Hematopoietic multipotent progenitor cell treated with erythropoietin and hydrocortisone succinate and interleukin-3 and kit ligand, for 6 days (in vitro differentiated cells): ENCODE results near the gene HOXA13.
A peak's percentile ranks its signal among the peaks of the same experiment; 100 is the strongest.

Experiments used
- DNase-seq: peaks from one replicate; pipeline ENCODE4 v3.0.0-alpha.2; 2015

HOXA13 gene

DNA sequence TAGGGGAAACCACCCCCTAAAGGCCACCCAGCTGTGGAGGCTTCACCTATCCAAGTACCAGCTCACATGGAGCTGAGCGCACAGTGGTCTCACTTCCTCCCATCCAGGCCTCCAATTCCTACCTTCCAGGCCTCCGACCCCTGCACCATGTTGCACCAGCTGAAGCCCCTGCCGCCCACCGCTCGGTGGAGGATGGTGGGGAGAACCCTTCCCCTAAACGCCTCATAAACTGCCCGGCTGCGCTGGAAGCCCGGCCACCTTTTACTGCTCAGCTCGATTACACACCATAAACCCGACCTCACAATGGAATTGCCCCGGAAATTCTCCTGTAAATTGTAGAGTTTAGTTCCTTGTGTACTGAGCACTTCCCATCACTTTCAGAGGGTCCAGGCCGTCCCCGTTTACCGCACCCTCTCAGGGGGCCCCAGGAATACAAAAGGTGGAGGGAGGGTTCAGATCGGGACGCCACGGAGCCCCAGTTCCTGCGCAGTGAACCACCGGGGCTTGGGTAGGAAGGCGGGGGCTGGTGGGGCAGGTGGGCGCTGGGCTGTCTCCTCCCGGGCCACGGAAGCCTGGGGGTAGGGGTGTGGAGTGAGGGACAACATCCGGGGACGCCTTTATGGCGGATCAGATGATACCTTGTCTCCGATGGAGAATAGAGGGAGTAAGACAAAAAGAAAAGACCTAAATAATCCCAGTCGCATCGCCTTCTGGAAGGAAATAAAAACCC, 42.0 kb downstream of the HOXA13 start:
- no peak for DNase-seq

DNA sequence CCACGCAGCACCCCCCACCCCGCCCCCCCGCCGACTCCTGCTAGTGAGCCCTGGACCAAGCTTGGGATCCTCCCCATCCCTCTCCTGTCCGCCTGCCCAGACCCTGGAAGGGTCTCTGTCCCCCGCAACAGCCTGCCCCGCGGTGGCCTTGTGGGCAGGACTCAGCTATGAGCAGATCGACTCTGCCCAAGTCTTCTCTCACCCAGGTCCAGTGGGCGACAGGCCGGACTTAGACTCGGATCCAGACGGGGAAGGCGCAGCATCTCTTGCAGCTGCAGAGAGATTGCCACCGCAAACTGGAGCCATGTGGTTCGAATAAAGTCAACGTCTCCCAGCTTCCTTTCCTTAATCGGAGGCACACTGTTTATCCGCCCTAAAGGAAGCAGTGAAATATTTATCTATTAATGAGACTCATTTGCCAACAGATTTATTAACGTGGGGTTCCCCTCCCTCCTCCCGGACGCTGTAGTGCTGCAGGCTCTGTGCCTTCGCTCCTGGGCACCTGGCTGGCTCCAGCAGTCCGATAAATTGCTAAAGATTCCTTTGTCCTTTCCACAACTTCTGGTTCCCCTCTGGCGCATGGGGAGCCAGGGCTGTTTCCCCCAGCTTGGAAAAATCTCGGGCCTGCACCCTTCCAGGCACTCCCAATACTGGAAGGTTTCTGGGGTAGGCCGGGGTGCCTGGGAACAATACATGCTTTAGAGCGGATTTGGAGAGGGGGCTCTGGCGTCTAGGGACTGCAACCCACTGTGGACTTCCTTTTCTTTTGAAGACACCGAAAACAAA, 42.8 kb downstream of the HOXA13 start:
- no peak for DNase-seq

DNA sequence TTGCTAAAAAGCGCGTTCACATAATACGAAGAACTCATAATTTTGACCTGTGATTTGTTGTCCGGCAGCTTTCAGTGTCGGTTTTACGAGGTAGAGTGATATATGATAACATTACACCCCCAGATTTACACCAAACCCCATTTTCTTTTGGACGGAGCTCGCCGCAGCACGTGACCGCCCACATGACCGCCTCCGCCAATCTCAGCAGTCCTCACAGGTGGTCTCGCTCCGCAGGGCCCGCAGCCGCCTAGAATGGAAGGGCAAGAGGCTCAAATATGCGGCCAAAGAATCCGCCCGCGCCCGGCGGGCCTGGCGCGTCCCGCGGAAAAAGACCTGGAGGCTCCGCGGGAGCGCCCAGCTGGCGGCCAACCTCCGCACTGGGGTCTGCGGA, 43.4 kb downstream of the HOXA13 start, which contains the start of gene HOXA7:
Gene HOXA7 (minus strand): TSS at position 168 of the 391 bp plus-strand sequence. CDS start 130 bp downstream, at position 38.
- DNase-seq = peak; percentile 49

DNA sequence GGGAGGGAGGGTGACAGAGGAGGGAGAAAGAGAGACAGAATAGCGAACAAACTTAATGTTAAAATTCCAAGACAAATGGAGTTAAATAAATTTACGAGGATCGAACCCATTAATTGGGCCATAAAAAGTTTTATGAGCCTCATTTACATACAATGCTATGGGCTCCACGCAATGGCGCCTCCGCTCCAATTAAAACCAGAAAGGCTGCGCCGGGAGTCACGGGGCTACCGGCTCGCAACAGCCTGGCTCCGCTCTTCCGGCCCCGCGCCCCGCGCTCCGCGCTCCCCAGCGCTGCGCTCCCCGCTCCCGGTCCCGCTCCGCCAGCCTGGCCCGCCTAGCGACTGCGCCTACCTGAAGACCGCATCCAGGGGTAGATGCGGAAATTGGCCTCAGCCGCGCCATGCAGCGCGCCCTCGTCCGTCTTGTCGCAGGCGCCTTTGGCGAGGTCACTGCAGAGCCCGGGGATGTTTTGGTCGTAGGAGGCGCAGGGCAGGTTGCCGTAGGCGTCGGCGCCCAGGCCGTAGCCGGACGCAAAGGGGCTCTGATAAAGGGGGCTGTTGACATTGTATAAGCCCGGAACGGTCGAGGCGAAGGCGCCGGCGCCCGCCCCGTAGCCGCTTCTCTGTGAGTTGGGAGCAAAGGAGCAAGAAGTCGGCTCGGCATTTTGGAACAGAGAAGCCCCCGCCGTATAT, 43.9 kb downstream of the HOXA13 start:
- no peak for DNase-seq

DNA sequence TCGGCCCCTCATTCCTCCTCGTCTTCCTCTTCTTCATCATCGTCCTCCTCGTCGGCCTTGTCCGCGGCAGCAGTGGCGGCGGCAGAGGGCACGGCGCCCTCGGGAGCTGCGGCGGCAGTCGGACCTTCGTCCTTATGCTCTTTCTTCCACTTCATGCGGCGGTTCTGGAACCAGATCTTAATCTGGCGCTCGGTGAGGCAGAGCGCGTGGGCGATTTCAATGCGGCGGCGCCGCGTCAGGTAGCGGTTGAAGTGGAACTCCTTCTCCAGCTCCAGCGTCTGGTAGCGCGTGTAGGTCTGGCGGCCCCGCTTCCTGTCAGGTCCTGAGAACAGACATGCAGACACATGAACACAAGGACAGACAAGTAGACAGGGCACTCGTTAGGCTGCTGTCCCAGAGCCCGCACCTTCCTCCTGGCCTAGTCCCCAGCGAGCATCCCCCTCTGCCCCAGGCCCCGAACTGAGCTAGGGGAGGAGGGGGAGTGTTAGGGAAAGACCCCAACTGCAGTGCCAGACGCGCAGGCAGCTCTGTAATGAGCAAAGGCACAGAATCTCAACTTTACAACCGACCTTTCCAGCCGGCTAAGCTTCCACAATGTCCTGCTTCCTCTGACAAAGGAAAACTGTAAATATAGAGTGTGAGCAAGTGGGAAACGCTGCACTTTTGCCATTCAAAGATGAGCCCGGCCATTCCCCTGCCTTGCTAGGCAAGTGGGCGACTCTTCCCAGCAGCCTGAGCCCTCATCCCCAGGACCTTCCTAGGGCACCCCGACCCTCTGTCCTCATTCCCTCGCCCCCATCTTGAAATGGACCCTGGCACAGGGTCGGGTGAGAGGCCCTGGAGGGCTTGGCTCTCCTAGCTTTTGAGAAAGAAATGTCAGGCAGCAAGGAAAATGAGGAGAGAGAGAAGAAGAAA, 44.7 kb downstream of the HOXA13 start:
- DNase-seq = no peak

DNA sequence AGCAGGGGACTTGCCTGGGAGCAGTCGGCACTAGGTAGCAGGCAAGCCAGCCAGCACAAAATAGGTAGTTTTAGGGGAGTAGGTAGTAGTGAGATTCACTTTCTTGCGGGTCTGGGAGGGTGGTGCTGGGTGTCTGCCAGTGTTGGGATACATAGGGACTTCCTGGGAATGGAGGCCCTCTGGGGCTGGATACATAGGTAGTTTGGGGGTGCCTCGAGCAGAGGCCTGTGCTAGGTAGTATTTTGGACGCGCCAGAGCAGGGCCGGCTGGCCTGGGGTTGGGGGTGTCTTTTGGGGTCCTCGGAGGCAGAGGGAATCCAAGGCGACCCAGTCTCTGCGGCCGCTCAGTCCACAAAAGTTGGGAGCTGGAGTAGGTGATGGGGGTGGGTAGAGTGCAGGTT, 45.5 kb downstream of the HOXA13 start:
- DNase-seq = no peak

DNA sequence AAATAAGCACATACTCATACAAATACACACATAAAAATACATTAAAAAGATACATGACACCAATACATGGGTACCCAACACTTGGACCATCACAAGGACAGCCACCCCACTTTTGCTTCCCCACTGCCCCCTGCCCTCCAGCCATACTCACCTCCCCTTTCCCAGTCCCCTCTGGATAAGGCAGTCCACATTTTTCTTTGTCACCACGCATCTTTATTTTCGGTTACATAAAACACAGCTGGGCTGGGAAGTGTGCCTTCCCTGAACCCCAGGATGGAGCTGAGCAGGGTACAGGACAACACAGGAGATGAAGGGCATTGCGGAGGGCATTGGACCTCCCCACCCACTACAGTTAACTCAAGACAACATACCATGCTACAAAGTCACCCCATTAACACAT, 46.4 kb downstream of the HOXA13 start:
- DNase-seq = no peak

DNA sequence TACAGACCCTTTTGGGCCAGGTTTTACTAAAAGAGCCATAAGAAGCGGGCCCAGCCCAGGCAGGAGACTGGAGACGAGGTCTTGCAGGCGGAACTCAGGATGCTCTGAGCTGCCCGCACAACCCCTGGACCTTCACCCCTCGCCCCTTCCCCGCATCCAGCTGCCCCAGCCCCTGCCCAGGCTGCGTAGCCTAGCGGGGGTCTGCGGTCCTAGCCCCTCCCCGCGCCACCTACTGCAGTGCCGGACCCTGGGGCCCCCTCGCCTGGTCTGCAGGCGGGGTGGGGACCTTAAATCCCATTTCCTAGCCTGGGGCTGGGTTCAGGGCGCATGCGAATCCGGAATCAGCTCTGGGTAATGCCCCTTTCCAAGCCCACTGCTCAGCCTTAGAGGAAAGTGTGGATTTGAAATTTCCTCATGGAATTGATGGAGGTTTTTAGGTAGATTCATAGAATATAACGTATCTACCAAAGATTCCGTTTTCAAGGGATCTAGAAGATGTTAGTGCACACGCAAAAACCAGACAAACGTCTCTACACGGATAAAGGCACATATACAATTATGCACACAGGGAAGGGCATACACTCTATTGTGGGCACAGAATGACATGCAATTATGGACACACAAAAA, 47.0 kb downstream of the HOXA13 start:
- DNase-seq = no peak

DNA sequence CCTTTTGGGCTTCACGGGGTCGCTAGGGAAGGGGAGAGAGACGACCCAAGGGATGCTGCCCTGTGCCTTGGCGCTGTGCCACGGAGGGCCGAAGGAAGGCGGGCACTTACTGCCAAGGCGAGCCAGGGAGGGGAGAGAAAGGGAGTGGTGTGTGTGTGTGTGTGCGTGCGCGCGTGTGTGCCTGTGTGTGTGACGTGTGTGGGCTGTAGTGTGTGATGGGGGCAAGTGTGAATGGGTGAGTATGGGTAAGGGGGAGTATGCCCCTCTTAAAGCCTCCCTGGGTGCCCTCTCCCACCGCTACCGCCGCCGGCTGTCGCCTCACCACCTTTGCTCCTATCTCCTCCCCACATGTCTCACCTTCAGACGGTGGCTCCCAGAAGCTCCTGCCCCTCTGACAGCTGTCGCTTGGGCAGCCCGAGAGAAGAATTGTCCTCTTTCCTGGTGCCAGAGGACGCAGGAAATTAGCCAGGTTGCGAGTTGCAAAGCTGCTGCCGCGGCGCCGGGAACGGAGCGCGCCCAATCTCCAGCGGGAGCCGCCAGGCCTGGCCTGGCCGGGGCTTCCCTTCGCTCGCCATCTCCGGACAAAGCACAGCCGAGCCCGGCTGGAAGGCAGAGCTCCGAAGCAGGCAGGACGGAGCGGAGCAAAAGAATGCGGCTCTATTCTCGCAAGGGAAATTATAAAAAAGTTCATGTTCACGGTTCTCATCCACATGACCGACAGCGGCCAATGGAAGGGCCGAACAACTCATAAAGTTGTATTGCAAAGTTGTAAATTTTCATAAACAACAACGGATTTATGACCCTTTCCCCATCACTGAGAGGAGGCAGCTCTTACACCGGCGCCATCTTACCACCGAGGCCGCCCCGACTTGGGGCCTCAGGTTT, 47.7 kb downstream of the HOXA13 start, which contains the start of gene HOXA3:
Gene HOXA3 (minus strand): TSS at position 653 of the 885 bp plus-strand sequence. CDS start 41,943 bp downstream, outside the sequence.
- DNase-seq = no peak

DNA sequence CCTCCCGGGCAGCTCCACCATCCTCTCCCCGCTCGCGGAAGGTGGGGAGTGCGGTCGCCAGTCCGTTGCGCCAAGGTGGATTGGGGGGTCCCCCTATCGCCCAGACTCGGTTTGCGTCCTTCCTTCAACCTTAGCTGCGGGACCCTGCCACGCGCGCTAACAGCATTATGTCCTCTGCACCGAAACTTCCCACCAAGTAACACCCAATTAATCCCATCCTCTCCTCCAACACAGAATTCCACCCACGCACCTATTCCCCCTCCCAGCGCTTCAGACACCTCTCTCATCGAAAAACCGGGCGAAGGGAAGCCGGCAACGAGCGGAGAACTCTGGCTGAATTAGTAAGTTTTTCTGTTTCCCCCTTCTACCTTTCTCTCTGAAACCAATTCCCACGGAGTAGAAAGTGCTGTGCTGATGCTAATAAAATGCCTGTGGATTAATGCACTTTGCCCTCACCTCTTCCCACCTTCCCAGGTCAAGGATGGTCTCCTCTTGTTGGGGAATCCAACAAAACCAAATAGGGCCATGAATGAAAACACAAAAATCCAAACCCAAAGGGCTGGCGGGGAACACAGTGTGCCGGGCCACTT, 48.5 kb downstream of the HOXA13 start:
- DNase-seq = no peak

DNA sequence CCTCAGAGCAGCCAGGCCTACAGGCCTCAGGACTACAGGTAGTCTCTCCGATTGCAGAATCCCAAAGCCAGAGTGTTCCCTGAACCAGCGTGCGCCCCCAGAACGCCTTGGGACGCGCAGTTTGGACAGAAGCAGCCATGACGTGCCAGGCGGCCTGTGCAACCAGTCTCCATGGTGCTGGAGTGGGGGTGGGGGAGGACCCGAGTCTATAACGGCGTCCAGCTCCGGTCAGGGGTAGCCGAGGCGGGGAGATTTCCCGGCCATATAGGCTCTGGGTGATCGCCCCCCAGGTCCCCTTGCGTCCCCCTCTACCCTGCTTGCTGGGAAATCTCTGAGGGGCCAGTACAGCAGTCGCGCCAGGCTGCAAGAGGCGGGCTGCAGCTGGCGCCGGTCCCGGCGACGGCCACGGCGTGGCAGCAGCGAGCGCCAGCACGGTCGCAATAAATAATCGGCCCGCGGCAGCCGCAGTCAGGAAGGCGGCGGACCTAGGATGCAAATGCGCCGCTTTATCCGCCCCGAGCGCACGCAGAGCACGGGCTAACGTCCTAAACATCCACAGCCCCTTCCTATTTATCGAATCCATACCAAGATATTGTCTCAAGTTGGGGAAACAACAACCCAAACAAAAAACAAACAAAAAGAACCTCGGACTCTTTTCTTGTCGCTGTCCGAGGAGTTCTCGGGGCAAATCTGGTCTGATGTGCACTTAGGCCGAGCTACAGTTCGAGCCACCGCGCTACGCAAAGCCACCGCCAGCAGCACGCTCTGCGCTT, 49.1 kb downstream of the HOXA13 start:
- DNase-seq = peak; percentile 91

DNA sequence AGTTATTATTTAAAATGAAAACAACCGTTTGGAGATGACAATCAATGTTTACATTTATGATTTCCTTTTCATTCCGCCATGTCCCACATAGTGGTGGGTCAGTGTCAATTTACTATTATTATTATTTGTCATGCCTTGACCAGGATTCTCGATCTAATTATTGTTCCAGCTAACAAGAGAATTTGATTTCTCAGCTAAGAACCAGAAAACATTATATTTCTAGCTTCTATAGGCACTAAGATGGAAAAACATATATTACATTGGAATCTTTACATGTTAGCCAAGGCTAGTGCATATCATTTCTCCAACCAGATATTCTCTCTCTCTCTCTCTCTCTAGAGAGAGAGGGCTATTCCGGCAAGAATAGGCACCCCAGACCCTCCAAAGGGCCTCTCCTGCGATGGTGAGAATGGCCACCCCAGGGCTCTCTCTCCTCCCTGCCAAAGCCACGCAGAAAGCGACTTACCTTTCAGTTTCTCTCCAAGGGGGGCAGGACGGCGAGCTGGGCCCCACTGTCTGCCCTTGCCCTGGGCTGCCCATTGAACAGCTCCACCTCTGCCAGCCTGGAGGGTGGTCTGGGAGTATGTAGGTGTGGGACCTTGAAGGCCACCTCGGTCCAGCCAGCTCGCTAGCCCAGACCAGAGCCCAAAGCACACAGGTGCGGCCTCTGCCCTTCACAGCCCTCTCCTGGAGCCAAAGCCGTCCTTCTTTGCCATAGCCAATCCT, 49.9 kb downstream of the HOXA13 start:
- DNase-seq = no peak

DNA sequence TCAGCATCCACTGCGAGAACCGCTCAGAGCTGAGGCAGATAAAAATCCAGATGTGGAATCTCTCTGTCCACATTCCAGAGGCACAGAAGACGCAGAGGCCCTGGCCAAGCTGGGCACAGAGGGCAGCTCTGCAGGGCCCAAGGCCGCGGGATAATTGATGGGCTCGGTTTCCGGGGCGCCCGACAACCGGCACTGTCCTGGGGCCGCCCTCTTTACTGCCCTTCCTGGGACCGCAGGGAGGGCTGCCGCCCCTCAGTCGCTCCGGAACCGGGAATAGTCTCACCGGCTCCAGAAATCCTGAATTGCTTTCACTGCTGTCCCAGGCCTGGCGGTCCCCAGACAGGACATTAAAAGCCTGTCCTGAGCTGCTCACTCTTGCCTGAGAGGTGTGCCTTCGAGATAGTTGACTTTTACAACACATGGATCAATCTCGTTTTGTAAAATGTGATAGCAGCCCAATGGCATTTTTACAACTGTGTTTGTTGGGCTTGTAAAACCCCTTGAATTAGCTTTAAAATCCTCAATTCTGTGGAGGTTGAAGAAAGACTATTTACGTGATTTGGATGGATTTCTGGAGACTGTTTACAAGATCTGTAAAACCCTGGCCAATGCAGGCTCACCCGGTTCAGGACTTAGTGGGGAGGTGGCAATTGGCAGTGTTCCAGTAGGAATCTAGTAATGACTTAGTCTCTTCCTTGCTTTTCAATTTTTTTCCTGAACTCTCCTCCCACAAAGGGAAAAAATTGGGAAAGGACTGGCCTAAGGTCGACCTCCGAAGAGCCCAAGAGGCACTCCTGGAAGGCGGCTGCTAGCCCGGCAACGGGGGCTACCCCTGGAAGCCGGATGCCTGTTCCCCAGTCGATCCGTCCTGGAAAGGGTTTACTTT, 50.9 kb downstream of the HOXA13 start:
- DNase-seq = no peak

DNA sequence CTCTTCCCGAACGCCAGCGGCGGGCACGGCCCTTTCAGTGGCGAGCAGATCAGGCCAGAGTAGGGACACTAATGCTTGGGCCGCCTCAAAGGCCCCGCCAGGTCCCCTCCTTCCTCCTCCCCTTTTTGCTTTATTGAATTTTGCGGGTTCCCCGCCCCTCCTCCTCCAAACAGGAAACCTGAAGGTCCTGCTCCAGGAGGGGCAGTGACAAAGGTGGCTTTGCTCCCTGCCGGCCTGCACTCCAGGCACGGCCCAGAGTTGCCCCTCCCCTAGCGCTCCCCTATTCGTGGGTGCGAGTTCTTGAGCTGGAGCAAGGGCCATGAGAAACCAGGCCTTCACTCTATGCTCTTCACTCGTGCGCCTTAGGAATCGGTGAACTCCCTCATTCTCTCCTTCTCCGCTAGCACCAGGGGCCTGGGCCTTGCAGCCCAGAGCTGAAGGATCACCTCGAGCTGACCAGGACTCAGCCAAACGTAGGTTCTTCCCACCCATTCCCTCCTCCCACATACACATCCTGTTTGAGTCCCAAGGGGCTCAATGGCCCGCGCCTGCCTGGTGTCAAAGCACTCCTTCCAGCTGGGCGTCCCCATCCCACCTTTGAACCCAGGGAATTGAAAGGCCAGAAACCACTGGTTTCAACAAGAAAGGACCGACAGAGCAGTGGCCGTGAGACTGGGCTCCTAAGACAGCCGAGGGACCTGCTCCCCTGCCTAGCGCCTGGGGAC, 51.7 kb downstream of the HOXA13 start:
- no peak for DNase-seq

DNA sequence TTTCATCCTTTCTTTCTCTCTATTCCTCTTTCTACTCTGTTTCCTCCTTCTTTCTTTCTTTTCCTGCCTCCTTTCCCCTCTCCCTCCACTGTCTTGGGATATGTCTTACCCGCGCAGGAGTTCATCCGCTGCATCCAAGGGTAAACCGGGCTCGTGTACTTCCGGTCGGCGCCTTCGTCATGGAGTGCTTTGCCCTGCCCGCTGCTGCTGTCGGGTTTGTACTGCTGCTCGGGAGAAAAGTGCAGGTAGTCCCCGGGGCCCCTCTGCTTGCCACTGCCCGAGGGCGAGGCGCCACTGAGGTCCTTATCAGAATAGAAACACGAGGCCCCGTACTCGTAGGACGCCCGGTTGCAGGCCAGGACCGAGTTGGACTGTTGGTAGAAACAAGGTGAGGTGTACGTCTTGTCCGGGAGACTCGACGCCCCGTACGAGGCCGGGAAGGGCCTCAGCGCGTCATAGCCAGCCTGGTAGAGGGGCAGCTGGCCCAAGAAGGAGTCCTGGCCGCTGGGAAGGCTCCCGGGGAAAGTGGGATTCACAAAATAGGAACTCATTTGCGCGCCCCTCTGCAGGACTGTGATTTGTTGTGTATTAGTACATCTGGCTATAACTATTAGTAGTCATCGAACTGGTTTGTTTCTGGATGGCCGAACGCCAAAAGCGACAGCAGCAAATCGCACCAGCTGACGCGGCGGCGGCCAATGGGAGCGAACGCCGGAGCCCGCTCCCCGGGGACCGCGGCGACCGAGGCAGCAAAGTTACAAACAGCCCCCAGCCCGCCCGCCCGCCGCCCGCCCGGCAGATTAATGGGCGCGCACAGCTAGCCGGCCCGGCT, 52.5 kb downstream of the HOXA13 start, which contains the start of gene HOXA6:
Gene HOXA6 (minus strand): TSS at position 576 of the 832 bp plus-strand sequence. CDS start 25 bp downstream, at position 551.
- DNase-seq = no peak
